Activated T-helper 1 cell treated with Interleukin-2 at 50 U/mL for 16 hours (primary cell): Measurements from ENCODE around the gene MARK1.

Source experiments
- DNase-seq: peaks from one replicate; pipeline ENCODE4 v3.0.0-alpha.2; 2020; ENCODE audit warnings: low read depth

The MARK1 gene

DNA sequence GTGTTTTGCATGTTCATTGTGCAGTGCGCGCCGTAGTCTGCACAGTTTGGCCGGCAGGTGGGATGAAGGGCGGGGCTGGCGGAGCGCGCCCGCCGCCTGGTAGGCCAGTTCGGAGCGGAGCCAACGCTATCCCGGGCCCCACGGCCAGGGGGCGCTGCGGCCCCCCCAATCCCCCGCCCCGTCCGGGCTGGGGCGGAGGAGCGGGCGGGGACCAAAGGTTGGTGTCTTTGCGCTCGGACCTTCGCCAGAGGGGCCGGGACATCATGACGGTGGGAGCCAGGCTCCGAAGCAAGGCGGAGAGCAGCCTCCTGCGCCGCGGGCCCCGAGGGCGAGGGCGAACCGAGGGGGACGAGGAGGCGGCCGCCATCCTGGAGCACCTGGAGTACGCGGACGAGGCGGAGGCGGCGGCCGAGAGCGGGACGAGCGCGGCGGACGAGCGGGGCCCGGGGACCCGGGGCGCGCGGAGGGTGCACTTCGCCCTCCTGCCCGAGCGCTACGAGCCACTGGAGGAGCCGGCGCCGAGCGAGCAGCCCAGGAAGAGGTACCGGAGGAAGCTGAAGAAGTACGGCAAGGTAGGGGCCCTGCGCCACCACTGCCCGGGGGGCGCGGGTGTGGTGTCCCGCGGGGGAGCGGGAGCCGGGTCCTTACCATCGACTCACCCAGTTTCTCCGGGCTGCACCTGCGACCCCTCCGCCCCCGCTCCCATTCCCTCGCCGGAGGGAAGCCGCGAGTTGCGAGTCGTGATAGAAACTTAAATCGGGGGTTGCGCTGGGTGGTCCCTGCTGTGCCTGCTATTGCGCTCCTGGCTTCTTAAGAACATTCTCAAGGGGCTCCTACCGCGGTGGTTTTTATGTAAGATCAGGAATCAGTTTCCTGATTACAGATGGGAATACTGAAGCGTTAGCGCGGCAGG lies 162.5 kb downstream of the MARK1 start, which contains the start of gene C1orf115:
C1orf115 (plus strand) TSS at position 224 of the 913 bp plus-strand sequence; CDS start at position 264, 40 bp downstream.
- DNase-seq, result peak; percentile 64

- DNase-seq, result no peak
Observed at GRCh38 chr1:220691053-220691684, 163.2 kb downstream of the MARK1 start.

DNA sequence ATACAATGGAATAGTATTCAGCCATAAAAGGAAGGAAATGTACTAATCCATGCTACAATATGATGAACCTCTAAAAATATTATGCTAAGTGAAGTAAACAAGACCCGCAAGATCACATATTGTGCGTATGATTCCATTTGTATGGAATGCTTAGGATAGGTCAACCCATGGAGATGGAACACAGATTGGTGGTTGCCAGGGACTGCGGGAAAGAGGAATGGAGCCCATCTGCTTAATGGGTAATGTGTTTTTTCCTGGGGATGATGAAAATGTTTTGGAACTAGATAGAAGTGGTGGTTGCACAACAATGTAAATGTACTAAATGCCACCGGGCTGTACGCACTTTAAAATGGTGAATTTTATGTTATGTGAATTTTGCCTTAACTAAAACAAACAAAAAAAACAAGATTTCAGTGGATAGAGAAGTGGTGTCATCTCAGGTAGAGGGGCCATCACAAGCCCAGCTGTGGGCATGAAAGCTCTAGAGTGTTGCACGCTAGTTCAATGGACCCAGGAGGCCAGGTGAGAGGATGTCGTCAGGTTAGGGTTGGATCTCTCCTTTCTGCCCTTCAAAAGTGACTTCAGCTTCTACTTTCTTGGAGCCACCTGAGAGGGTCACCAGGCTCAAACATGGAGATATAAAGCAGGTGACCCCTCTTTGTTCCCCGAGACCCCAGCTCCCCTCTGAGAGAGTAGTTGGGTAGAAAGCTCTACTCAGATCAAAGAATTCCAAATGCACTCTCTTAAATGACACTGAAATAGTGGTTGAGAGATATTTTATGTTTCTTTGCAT lies 164.7 kb downstream of the MARK1 start:
- no peak for DNase-seq

- no peak for DNase-seq
Observed at GRCh38 chr1:220694866-220695382, 167.0 kb downstream of the MARK1 start.

DNA sequence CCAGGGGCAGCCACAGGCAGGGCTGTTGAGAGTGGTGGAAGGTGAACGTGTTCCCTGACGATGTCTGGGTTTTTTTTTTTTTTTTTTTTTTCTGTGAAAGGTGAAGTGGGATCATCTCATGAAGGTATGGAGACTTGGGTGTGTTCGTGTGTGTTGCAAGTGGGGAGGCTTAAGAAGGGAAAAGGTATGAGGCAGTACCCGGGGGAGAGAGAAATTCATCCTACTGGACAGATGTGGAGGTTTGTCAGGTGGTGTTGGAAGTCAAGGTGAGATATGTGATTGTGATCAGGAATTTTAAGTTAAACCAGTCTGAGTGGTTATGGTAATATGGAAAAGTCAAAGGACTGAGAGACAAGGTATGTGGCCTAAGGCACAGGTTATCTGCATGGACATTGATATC lies 167.5 kb downstream of the MARK1 start:
- no peak for DNase-seq

DNA sequence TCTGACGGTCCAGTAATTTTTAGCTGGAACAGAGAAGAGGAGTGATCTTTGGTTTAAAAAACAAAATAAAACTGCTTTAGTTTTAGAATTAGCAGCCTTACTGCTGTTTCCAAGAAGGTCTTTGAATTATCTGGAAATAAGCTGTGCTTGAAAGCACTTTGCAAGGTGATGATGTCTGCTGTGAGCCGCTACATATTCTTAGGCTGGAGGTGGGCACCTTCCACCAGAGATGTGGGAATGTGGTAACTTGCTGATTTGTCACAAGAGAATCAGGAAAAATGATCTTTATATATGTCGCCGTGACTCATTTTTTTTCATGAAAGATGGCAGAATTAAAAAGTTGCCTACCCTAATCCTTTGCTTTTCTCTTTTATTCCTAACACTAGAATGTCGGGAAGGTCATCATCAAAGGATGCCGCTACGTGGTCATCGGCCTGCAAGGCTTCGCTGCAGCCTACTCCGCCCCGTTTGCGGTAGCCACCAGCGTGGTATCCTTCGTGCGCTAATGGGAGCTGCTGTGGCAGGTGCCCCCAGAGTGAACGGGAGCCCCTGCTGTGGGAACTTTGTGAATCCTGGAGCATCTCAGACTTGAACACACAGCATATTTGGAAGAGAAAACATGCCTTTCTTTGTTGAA lies 168.4 kb downstream of the MARK1 start:
- no peak for DNase-seq

DNA sequence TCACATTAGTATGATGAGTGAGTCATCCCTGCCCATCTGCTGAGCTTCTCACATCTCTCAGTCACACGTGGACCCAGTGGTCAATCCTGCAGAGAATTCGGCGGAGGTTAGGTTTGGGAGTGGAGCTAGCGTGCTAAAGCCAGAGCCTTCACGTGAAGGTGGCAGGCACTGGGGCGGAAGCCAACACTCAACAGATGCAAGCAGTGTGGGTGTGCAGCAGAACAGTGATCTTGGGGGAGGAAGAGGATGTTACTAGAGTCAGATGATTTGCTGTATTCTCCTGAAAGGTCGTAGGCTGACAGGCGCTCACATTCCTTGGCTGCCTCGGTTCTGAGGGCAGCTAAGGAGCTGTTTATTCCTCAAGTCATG lies 168.9 kb downstream of the MARK1 start:
- no peak for DNase-seq

GRCh38 chr1:220697326-220697725 lies 169.4 kb downstream of the MARK1 start:
- no peak for DNase-seq

DNA sequence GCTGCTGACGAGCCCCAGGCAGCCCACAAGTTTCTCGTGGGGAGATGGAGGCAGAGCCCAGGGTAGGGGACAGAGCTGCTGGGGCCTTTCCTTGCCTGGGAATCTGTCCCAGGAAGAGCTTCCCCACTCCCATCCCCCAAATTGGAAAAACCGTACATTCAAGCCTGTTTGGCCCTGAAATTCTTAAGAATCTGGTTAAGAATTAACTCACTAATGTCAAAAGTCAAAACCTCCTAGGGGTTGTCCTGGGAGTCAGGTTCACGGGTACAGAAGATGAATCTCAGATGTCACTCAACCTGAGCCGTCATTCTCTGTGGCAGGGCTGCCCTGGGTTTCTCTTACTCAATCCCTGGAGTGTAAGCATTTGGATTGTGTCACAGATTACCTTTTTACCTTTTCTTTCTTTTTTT lies 170.7 kb downstream of the MARK1 start:
- no peak for DNase-seq

DNA sequence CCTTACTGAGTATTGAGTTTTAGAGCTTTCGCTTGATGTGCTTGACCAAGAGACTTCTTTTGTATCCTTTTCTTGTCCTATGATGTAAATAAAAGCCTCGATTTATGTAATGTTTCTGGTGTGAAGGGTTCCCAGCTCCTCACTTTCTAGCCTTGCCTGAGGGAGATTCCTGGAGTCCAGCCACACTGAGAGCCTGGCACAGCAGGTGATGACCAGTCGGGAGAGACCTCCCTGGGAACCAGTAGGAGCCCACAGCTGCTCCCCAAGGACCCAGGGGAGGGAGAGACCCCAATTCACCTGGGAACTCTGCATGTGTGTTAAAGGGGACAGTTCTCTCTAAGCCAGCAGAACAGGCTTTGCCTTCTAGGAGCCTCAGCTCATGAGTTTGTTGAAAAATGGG lies 171.1 kb downstream of the MARK1 start:
- no peak for DNase-seq

- DNase-seq, result no peak
Observed at GRCh38 chr1:220700556-220701179, 172.7 kb downstream of the MARK1 start.

DNA sequence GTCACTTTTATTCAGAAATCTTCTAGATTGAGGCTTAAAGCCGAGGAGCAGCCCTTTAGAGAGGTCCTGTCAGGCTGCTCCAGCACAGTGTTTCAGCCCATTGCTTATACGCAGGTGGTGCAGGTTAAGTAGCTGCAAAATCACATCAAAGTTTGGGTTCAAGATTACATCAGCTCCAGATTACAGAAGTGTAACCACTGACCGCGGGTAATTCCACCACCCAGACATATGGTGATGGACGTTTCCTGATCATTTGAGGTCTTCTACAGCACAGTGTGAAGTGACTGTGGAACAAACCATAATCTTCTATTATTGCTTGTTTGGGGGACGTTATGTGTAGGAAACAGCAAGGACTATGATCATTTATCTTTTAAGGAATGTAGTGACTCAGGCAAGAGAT lies 174.0 kb downstream of the MARK1 start:
- DNase-seq, result no peak

DNA sequence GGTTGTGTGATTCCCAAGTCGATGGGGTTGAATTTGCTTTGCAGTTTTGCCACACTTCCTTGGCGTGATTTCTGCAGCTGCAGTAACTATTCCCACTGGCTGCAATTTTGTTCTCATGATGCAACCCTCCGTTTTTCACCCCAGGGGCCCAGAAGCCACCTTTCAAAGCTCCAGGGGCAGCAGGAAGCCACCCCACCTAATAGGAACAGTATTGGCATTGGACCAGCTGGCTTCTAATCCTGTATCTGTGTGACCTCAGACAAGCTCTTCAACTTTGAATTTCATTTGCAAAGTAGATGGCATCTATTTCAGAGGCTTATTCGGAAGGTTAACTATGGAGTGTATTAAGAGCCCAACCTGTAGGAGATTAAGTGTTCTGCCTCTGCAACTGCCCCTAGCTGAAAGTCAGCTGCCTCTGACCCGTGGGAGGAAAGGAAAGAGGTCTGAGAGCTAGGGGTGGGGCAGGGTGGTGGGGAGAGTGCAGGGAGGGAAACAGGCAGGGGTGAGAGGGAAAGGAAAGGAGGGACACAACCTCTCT lies 174.9 kb downstream of the MARK1 start:
- no peak for DNase-seq

- DNase-seq, result no peak
Observed at GRCh38 chr1:220703305-220703704, 175.4 kb downstream of the MARK1 start.

DNA sequence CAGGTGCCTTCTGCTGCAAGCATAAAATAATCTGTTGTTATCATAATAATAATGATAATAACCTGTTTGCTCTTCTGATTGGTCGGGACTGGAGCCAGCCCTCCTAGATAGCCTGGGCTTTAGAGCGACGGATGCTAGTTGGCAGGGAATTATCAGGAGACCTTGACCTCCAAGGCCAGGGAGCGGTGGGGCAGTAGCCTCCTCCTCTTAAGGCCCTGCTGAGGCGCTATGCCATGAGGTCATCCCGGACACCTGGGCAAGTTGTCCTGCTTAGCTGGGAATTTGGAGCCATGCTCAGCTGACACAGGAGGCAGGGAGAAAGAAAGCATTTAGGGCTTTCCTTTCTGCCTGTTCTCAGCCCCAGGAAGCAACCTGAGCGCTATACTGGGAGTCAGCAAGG lies 177.8 kb downstream of the MARK1 start:
- no peak for DNase-seq

DNA sequence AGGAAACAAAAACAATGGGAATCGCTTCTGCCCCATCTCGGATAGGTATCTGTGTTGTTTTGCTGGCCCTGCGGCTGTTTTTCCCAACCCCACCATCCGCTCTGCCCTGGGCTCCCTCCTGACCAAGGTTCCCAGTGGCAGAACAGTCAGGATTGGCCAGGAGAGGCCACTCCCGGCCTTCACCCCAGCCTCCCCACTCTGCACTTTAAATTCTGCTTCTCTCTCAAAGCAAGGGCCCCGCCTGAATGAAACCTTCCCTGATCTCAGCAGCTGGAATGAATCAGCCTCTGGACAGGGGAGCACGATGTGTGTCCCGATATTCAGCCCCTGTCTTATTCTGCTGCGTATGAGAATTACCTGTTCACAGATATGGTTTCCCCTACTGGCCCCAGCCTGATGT lies 178.5 kb downstream of the MARK1 start:
- no peak for DNase-seq

DNA sequence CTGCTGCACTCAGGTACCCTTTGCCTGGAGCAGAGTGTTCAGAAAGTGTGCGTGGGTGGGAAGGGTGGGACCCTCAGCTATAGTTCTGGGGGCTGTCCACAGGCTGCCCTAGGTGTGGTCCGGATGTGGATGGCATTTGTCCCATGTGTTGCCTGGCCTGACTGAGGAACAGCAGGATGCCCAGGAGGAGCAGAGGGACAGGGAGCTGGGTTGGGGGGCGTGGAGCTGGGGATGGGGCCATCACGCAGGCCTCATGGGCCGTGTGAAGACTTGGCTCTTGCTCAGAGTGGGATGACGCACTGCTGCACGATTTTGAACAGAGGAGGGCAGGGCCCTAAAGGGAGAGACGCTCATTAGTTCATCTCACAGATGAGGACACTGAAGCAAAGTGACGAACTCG lies 179.2 kb downstream of the MARK1 start:
- no peak for DNase-seq

DNA sequence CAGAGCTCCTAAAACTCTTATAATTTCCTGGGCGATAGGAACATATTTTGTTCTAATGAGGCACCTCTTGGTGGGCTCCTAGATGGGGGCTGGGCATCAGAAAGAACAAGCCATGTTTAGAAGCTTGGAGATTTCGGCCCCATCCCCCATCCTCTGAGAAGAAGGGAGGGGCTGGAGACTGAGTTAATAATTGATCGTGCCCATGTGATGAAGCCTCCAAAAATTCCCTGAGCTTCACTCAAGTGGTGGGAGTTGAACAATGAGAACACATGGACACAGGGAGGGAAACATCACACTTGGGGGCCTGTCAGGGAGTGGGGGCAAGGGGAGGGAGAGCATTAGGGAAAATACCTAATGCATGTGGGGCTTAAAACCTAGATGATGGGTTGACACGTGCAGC lies 180.3 kb downstream of the MARK1 start:
- DNase-seq, result no peak

DNA sequence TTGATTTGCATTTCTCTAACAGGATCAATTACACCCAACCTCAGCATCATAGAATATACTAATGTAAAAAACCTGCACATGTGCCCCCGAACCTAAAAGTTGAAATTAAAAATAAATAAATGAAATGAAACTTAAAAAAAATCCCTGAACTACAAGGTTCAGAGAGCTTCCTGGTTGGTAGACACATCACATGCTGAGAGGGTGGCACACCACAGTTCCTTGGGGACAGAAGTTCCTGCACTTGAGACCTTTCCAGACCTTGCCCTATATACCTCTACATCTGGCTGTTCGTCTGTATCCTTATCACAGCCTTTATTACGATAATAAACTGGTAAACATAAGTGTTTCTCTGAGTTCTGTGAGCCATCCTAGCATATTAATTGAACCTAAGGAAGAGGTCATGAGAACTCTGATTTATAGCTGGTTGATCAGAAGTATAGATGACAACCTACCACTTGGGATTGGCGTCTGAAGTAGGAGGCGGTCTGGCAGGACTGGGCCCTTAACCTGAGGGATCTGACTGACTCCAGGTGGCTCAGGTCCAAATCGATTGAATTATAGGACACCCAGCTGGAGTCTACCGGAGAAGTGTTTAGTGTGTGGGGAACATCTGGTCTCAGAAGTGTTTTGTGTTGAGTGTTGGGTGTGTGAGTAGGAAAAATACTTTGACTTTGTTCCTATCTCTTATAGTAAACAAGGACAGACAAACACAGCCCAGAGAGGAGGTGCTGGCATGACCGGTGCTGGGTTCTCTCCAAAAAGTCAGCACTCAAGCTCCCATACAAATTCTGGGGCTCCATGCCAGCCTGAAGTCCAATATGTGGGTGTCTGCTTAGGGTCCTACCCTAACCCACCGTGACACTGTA lies 181.2 kb downstream of the MARK1 start:
- DNase-seq, result no peak

- no peak for DNase-seq
Observed at GRCh38 chr1:220710333-220710732, 182.4 kb downstream of the MARK1 start.
